ENCODE results near the gene FAM25G.
"Not testable (repeated sequence)": the region's sequence is repeated elsewhere in the genome, so short reads cannot be mapped to it uniquely, and the experiment has no call there.

The FAM25G gene

DNA sequence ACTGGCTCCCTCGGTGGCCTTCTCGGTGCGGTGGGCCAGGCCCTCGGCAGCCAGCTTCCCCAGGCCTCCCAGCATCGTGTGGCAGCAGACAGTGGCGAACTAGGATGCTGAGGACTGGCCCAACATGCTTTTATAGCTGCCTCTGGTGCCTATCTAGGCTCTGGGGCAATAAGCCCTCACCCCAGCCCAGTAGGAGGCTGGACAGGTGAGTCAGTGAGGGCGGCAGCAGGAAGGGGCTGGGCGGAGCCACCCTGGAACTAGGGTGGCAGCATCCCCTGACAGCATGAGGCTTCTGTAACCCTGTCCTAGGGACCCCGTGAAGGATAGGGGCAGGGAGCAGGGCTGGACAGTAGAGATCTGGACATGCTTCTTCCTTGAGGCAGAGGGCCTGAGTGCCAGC lies at the start of gene FAM25G:
FAM25G (minus strand) TSS at position 101 of the 400 bp plus-strand sequence; CDS start at position 75, 26 bp downstream.
- not testable (repeated sequence) for DNase-seq (ENCODE audit: low read depth, low spot score)

DNA sequence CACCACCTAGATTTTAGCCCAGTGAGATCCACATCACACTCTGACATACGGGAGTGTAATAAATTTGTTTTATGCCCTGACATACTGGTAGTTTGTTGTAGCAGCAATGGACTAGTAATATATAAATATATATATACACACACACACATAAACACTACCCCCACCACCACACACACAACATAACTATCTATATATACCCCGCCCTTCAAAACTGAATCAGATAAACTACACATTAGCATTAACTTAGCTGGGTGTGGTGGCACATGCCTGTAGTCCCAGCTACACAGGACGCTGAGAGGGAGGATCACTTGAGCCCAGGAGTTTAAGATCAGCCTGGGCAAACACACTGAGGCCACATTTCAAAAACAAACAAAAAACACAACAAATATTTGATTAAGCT lies 44.9 kb upstream of the FAM25G start:
- DNase-seq (ENCODE audit: low read depth, low spot score), result not testable (repeated sequence)

DNA sequence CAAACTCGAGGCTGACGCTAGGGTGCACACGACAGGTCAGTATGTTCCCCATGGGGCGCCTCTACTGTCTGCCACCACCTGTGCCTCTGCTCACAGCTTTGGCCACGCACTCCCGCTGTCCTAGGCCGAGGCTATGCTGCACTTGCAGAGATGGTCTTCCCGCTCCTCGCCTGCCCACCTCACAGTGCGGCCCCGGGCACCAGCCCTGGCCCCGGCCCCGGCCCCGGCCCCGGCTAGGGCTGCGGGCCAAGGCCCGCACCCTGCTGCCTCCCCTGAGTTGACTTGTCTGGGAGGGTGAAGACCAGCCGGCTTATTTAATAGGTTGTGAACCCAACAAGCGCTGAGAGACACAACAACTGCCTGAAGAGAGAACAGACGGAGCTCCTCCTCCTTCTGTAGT lies 32.0 kb upstream of the FAM25G start, which contains the start of gene AGAP9:
AGAP9 (minus strand) TSS at position 164 of the 400 bp plus-strand sequence; CDS start at position 52, 112 bp downstream.
- DNase-seq (ENCODE audit: low read depth, low spot score), result not testable (repeated sequence)

DNA sequence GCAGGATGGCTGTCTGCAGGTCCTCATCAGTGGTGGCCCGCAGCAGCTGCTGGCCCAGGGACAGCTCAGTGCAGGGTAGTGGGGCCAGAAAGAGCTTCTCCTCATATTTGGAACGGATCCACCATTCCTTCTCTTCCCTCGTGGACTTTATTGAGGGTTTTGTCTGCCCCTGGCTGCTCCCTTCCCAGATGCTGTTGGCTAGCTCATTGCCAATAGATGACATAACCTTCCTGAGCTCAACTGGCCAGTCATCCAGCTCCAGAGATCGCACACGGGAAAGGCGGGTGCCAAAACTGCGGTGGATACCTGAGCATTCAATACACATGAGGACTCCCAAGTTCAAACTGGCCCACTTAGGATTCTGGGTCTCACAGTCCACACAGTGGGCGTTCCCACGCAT lies 10.8 kb upstream of the FAM25G start:
- not testable (repeated sequence) for DNase-seq (ENCODE audit: low read depth, low spot score)

DNA sequence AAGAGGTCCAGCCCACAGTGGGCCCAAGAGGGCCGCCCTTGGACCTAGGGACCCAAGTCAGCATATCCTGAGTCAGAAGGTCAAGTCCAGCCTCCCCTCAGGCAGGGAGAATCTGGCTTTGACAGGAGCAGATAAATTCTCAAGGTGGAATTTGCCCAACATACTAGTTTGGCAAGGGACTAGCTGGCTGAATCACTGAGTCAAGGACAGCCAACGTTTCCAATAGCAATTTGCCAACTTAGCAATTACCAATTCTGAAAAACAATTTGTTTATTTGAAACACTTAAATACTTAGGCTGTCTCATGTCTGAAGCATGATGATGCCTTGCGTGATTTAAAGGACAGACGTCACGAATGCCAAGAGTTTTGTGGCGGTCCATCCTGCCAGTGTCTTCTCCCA lies 2.7 kb upstream of the FAM25G start:
- not testable (repeated sequence) for DNase-seq (ENCODE audit: low read depth, low spot score)

DNA sequence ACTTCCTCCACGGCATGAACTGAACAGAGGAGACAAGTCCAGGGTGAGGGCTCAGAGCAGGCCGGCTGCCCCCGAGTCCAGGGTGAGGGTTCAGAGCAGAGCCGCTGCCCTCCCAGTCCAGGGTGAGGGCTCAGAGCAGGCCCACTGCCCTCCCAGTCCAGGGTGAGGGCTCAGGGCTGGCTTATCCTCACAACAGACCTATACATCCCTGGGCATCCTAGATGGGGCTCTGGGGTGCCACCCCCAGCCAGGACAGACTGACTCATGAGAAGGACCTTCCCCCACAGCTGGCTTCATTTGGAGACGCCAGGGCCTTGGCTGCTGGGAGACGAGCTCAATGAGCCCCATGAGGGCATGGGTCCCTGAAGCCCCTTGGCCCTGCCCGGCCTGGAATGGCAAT lies 1.9 kb downstream of the FAM25G start:
- DNase-seq (ENCODE audit: low read depth, low spot score), result not testable (repeated sequence)

DNA sequence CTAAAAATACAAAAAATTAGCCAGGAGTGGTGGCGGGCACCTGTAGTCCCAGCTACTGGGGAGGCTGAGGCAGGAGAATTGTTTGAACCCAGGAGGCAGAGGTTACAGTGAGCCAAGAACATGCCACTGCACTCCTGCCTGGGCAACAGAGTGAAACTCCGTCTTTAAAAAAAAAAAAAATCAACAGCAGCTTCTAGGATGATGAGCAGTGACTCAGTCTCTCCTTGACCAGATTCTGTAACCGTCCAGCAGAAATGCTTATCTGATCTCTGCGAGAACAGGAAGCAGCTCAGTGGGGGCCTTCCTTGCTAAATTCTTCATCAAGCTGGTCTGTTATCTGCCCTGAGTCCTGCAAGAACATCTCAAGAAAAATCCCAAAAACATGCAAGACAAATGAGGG lies 5.6 kb downstream of the FAM25G start:
- DNase-seq (ENCODE audit: low read depth, low spot score), result not testable (repeated sequence)

DNA sequence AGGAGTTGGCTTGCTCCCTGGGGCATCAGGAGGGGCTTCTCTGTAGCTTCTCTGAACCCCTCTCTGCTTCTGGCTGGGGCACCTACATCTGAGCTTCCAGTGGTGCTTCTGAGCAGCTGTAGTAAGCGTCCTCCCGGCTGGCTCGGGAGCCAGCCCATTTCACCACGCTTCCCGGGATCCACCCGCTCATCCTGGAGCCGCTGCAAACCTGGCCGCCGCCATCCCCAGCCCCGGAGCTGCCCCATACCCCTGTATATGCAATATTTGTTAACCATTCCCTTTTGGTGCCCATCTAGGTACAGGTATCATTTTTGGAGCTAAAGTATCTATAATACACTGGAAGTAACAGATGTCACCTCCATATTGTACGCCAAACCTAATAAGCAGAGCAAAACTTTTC lies 6.7 kb downstream of the FAM25G start:
- DNase-seq (ENCODE audit: low read depth, low spot score), result not testable (repeated sequence)

DNA sequence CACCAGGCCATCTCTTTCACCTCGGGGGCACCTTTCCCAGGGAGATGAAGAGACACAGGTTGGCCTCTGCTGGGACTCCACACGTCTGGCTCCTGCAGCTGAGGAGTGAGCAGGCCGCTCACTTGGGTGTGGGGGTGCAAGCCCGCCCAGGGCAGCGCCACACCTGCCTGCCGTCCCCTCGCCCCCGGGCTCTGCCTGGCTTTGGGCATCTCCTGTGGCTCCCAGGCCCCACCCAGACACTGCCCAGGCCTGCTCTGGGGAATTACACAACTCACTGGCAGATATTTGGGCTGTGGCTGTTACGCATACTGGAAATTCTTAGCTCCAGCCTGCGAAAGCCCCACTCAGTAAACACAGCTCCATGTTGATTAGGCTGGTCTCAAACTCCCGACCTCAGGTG lies 7.6 kb downstream of the FAM25G start, which contains the start of gene ANXA8:
ANXA8 (minus strand) TSS at position 193 of the 400 bp plus-strand sequence; CDS start at position 11, 182 bp downstream.
- DNase-seq (ENCODE audit: low read depth, low spot score), result not testable (repeated sequence)

DNA sequence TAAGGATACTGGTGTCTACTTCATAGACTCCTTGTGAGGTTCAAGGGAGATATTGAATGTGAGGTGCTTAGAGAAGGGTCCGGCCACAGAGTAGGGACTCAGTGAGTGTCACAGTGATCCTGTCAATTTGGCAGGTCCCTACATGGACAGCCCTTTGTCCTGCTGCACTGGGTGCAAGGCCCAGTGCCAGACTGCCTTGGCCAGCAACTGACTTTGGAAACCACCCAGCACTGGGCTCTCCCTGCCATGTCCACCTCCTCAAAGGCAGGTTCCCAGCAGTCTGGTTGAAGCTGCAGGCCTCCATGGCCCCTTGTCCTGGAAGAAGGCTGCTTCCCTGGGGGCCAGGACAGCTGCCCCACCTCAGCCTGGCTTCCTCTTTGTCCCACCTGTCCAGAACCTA lies 9.1 kb downstream of the FAM25G start:
- DNase-seq (ENCODE audit: low read depth, low spot score), result not testable (repeated sequence)

DNA sequence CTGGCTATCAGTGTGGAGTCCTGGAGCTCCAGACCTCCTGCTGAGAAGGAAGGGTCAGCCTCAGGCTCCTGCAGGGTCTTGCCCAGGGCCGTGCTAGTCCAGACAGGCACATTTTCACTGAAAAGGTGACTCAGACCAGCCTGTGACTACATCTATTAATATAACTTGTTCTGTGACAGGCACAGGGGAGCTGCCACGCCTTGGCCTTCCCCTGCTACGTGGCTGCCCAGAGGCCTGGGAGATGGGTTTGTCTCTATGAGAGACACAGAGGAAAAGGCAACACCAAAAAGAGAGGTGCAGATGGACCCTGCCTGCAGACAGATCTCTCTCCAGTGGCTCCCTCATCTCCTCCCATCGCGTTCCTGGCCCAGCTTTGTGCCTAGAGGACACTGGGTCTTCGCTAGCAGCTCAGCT lies 9.7 kb downstream of the FAM25G start:
- DNase-seq (ENCODE audit: low read depth, low spot score), result not testable (repeated sequence)

DNA sequence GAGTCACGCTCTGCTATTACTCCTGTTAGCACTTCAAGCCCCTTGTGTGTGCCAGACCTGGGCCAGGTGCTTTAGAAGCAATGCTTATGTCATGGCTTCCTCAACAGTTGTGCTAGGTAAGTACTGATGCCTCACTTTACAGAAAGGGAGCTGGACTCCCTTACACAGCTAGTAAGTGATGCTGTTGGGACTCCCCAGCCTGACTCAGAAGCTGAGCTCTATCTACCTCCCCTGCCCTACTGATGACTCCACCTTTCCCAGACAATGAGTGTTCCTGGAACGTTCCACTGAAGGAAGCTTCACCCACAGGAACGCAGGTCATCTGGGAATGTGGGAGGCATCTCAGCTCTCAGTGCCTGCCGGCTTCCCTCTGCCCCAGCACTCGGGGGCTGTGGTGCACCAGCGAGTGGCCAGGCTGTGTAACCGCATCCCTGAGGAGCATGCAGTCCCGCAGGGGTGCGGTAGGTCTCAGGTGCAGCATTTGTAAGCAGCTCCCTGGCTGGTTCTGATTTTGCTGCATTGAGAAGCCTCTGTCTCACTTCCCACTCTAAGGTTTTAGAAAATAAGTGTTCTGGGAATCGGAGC lies 10.2 kb downstream of the FAM25G start:
- not testable (repeated sequence) for DNase-seq (ENCODE audit: low read depth, low spot score)

DNA sequence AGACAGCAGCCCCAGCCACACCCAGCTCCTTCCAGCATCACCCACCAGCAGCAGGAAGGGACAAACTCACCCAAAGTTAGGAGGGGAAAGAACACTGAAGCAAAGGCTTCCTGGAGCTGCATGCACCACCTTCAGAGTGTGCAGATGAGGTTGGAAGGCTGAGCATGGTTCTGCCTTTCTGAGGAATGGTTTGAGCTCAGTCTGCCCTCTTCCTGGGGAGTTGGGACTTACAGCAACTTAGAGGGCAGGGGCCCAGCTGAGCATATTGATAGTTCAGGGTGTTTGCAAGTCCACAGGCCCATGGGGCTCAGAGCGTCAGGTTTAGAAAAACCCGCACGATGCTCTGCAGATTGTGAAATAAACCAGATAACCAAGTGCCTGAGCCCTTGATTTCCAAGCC lies 11.4 kb downstream of the FAM25G start:
- DNase-seq (ENCODE audit: low read depth, low spot score), result not testable (repeated sequence)

DNA sequence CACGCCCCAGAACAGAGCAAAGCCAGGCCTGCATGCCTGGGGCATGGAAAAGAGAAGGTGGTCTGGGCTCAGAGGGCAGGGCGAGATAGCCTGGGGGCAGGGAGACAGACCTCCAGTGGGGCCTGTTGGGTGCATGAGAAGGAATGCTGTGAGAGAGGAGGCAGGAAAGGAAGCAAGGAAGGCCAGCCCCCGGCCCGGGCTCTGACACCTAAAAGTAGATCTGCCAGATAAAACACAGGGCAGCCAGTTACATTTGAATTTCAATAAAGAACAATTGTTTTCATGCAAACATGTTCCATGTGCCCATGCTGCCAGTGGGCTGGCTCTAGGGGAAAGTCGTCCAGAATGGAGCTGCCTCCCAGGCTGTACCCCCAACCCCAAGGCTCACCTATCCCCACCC lies 13.4 kb downstream of the FAM25G start:
- not testable (repeated sequence) for DNase-seq (ENCODE audit: low read depth, low spot score)

DNA sequence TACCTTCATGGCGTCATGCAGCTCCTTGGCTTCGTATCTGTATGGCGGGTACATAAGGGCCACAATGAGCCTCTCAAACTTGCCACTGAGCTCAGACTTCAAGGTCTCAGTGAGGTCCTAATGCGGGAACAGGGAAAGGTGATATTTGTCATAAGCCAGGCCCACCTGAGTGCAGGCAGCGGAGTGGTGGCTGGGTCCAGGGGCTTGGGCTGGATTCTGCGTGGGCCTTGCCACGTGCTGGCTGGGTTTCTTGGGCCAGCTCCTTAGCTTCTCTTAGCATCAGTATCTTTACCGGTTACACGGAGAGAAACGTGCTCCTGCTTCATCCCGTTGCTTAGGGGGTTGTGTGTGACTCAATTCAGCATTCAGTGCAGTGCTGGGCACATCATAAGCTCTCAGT lies 14.4 kb downstream of the FAM25G start:
- DNase-seq (ENCODE audit: low read depth, low spot score), result not testable (repeated sequence)

DNA sequence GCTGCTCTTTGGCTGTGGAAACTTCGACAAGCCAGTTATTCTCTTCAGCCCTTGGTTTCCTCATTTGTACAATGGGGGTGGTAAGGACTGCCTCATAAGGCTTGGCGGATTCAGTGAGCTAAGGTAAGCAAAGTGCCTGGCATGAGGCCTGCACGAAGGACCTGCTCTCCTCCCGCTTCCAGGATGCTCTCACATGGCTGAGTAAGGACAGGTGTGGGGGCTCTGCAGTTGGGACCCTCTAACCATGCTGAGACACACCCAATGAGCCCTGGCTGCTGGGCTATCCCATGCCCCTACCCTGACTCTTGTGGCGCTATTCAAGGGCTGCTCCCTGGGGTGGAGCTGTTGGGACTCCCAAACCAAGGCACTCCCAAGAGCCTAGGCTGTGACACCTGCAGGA lies 16.4 kb downstream of the FAM25G start:
- DNase-seq (ENCODE audit: low read depth, low spot score), result not testable (repeated sequence)

DNA sequence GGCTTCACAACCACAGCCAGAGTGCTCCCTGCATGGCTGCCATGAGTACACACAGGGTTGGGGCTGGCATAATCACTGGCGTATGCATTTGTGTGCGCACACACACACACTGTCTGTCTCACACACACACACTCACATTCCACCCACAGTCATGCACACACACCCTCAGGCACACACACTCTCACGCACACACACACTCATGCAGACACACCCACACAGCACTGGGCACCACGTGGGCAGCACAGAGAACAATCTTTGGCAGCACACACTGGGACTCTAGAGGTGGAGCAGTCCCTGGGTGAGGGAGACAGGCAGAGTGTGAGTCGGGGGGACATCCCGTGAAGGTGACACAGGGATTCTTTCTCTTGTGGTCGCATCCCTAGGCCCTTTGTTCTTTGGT lies 18.0 kb downstream of the FAM25G start:
- DNase-seq (ENCODE audit: low read depth, low spot score), result not testable (repeated sequence)

DNA sequence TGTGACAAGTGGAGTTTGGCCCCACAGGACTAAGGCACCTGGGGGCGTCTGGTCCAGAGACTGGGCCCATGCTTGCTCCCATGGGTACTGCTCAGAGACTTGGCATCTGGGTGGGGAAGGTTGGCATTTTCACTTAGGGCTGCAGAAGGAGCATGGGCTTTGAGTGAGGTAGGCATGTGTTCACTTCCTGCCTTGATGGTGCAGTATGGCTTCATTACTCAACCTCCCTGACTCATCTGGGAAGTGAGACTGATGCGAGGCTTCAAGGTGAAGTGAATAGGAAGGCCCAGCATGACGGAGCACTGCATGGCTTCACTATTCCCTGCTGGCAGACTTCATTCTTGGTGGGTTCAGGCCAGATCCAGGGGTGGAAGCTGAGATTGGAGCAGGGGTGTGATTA lies 18.9 kb downstream of the FAM25G start:
- not testable (repeated sequence) for DNase-seq (ENCODE audit: low read depth, low spot score)

DNA sequence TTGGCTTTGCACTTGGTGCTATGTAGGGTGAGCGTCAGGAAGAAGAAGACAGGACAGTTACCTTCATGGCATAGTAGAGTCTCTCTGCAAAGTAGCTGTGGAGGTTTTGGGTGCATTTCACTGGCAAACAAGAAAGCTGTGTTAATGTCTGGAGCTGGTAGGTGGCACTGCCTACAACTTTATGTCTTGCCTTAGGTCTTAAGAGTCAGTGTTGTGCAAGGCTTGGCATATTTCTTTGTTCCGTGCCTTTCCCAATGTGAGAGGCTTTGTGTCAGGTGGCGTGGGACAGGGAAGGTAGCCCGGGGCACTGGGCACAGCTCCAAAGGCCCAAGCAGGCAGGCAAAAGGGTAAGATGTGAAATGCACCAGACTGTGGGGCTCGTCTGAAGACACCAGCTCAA lies 19.4 kb downstream of the FAM25G start:
- not testable (repeated sequence) for DNase-seq (ENCODE audit: low read depth, low spot score)

DNA sequence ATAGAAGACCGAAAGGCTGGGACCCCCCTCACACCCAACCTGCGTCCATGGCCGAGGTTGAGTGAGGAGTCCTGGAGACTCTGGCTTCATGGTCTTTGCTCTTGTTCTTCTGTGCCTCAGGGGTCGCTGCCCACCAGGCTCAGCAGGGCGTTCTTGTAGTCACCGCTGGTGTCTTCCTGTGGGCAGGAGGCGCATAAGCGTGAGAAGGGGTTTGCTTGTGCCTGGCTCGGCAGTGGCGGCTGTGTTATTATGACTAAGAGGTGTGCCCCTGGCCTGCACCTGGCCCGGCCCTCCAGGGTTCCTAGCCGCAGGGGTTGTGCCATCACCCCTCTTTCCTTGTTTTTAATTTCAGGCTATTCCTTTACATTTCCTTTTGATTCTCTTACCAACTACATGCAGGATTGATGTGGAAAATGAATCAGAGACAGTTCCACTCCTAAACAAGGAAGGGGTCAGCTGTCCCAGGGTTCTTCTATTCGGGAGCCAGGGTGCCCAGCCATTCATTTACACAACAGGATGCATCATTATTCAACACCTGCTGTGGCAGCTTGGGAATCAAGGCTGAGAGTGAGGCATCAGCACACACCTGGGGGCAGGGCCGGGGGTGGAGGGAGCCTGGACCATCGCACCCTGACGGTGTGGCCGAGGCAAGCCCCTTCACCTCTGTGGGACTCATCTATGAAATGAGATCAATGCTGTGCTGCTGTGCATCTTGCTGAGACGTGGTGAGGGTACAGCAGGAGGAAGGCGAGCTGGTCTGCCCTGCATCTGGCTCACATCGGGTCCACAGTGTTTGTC lies 22.6 kb downstream of the FAM25G start:
- DNase-seq (ENCODE audit: low read depth, low spot score), result not testable (repeated sequence)

DNA sequence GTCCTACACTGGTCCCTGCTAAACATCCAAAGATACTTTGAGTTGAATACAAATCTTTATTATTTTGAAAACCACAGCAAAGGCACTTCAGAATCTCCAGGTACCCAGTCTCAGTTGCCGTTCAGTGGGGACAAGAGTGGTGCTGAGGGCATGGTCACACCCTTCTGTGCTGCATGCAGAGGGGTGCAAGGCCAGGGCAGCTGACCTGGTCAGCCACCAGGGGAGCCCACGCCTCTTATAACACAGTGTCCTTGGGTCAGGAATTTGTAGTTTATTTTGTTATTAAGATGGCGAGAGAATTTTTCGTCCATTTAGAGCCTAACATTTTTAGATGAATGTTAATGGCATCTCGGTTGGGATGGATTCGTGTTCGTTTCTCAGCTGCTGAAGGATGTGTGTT lies 23.5 kb downstream of the FAM25G start:
- not testable (repeated sequence) for DNase-seq (ENCODE audit: low read depth, low spot score)

DNA sequence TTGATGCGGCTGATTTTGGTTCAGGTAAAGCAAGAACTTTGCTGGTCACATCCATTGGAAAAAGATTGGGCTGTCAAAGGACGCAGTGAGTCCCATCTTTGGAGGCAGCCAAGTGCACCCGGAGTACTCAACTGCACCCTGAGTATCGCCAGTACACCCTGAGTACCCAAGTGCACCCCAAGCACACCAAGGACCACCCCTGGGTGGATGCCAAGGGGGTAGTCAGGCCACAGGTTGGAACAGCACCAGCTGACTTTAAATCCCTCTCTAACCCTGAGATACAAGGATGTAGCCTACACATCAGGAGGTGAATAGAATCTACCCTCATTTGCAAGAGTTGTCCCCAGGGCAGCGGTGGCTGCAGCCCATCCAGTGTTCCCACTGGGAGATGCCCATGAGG lies 24.0 kb downstream of the FAM25G start:
- not testable (repeated sequence) for DNase-seq (ENCODE audit: low read depth, low spot score)
